SW480 (cell line): ENCODE results near the gene ZSCAN20.
A peak's percentile ranks its signal among the peaks of the same experiment; 100 is the strongest.

Experiments used
- DNase-seq: peaks from one replicate; pipeline ENCODE4 v3.0.0-alpha.2; 2016; ENCODE audit warnings: low spot score

Gene ZSCAN20

DNA sequence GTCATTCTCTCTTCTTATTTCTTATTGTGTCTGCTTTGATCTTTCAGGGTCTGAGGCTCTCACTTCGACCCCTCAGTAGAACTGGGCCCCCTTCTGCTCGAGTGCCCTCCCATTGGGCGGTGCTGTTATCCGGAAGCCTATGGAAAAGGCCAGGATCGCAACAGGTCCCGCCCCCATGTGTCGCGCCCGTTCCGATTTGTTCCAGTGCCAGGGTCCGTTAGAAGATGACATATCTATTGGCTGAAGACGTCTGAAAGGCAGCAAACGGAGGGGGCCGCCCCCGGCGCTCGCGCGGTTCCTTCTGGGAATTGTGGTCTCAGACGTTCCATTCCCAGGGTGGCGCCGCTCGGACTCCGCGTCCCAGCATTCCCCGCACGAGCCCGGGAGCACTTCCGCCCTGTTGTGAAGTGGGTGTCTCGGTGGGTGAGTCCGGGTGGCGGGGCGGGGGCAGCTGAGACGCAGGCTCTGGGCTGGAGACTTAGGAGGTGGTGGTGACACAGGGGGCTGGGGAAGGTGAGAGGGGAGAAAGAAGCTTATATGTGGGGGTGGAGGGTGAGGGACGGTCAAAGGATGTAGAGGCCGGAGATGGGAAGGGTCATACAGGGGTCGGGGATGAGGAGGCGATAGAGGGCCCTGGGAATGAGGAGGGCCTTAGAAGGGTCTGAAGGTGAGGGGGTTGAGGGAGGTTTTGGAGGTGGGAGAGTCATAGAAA, at the start of gene ZSCAN20:
ZSCAN20 (plus strand) TSS at position 377 of the 712 bp plus-strand sequence. CDS start 6,644 bp downstream, outside the sequence.
- DNase-seq: peak; percentile 98

DNA sequence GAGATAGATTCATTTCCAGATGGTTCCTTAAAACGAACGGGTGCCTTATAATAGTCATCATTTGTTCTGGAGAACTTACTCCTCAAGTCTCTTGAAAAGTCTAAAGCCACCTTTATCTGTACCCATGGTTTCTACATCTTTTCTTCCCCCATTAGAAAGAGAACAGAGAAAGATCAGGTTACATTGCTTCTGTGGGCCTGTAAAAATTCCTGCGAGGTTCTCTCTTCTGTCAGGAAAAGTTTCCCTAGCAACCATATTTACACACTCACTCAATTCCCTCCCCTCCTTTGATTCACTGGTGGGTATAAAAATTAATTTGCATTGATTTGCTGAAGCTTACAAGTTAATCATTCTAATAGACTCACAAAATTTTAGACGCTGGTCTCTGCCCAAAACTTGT, 48.2 kb upstream of the ZSCAN20 start:
- DNase-seq: no peak

DNA sequence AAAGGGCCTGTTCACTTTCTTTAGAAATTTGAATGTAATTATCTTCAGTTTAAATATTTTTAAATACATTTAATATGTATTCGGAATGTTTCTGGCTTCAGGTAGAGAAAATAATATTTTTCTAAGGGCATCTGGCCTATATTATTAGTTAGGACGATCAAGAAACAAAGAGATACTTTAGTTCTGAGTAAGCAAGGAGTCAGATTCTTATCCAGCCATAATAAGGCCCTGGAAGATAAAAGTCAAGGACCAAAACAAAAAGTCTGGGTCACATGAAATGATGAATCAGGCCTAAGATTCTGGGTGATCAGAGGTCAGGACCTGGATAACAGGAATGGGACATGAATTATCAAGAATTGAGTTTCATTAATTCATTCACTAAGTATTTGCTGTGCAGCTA, 47.8 kb upstream of the ZSCAN20 start:
- DNase-seq: no peak

DNA sequence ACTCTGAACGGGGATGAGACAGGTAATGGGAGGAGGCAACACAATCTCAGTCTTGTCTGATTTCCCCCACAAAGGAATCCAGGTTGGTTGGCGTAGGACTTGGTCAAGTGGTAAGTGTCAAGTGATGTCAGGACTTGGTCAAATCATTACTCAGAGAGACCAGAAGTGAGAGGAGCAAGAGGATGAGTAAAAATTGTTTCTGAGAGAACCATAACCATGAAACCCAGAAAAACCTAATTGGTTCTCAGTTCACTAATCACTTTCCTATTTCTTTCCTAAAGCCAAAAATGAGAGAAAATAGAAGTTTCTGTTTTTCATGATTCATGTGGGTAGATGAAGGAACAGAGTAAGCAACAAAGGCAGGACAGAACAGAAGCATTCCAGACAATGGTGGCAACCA, 46.5 kb upstream of the ZSCAN20 start:
- no peak for DNase-seq

DNA sequence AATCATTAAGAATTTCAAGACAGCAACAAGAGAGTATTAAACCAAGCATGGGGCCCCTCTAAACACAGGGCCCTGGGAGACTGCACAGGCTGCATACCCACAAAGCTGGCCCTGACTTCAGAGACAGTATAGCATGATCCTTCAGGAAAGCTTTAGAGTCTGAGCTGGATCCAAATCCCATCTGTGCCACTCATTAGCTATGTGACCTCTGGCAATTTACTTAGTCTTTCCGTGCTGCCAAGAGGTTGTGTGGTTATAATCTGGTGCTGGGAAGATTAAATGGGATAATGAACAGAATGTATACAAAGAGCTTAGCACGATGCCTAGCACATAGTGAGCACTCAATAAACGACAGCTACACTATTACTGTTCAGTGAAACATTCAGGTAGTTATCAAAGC, 45.5 kb upstream of the ZSCAN20 start:
- no peak for DNase-seq

DNA sequence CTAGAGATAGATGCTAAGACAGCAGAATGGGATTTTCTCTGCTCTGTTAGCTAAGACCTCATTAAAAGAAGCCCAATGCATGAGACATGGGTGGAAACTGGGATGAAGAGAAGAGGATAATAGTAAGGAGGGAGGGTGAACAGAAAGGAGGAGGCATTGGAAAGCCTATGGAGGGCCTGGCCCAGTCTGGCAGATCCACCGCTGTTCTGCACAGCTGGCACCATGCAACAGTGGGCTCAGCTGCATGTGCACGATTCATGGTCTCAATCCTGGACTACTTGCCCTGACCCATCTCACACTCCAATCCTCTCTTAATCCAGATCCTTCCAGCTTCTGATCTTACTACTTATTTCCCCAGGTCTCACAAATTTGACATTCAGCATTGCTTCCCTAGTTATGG, 43.8 kb upstream of the ZSCAN20 start:
- no peak for DNase-seq

DNA sequence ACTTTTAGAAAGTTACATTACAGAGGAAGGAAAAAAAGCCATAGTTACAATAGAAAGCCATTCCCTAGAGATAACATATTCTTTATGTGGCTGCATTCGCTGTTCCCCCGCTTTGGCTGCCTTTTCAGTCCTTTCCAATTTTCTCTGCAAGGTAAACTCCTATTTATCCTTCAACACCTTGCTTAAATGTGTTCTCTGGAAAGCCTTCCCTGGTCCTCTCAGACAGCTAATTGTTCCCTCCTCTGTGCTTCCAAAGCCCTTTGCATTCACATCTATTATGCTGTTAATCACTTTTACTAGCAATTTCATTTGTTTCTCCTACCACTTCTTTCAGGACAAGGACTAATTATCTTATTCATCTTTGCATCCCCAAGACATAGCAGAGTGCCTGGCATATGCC, 43.1 kb upstream of the ZSCAN20 start:
- no peak for DNase-seq

DNA sequence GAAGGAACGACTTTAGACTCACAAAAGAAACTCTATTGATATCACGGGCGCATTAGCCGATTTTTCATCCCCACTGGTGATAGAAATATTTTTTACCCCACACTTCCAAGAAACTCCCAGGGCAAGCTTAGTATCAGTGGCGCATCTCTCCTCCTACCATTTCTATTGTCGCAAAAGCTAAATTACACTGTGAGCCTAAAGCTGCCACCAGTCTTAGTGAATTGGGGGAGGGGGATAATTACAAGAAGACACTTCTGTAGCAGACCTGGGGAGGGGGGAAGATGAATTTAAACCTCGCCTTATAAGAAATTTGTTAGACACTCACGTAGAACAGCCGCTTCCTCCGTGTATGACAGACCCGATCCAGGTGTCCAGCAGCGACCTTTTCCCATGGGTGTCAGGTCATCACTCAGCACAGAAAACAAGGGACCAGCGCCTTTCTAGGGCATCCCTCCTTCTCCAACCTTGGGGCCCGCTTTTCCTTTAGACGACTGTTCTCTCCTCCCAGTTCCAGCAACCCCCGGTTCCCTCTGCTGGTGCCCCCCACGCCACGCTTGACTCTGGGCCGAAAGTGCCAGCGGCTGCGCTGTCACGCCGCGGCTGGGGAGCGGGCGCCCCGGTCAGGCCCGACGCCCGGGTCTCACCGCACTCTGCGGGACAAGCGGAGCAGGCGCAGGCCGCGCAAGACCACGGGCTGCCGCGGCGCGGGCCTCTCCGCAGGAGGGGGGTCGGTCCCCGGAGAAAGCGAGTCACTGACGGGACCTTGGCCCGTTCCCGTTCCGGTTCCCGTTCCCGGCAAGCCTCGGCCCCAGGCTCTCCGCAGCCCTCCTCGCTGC, 42.4 kb upstream of the ZSCAN20 start:
- DNase-seq: no peak

DNA sequence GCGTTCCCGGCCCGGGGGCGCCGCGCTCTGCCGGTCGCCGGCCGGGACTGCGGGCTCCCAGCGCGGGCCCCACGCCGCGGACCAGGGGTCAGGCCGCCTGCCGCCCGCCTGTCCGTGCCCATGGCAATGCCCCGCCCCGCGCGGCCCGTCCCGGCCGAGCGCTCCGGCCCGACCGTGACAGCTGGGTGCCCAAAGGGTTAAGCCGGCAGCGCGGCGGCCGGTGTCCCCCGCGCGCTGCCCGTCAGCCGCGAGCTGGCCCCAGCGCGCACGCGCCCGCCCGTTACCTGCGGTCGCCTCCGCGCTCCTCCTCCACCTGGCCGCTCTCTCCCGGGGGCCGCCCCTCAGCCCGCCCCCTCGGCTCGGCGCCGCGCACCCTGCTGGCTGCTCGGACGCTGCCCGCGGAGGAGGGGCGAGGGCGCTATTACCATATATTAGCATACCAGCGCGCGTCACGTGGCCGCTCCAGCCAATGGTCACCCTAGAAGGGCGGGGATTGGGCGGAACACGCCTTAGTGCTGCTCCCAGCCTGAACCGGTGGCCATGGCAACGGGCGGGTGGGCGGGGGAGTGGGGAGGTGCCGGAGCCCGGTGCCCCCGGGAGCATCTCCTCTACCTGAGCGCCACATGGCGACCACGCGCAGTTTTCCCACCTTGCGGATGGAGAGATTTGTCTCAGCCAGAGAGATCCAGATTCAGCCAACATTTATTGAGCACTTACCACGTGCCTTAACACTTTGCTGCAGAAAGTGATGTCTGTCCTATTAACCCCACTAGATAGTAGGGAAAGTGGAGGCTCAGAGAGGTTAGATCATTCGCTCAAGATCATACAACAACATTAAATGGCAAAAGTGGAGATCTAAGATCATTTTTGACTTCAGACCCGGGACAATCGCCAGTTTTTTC, 41.5 kb upstream of the ZSCAN20 start, which contains the start of gene PHC2:
PHC2 (minus strand) TSS at position 404 of the 902 bp plus-strand sequence. CDS start 55,556 bp downstream, outside the sequence.
- peak; percentile 97 for DNase-seq

DNA sequence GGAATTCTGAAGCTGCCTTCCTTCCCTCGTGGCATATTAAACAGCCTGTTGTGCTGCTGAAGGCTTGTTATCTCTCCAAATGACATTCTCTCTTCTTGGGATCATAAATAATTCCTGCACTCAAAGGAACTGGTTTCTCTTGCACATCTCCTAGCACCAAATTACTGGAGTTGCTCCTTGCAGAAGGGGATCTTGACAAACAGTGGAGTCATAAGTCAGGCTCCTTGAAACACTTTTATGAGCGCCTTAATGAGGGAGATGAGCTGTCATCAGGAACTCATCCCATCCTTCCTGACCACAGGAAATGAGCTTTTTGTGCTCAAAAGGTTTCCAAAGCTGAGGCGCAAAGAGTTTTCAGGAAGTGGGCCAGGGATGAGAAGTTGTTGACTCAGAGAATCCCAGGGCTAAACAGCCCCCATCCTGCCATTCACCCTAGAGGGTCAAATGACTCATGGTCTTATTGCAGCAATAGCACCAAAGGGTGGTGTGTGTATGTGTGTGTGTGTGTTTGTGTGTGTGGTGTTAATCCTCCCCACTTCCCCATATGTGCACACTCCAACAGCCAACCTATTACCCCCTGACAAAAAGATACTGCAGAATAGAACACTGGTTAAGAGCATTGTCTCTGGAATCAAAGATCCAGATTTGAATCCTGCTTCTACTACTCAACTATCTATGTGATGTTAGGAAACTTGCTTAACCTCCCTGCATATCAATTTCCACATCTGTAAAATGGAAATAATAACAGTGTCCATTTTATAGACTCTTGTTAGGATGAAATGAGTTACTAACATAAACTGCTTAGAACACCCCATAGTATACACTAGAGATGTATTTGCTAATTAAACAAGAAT, 38.7 kb upstream of the ZSCAN20 start:
- peak; percentile 96 for DNase-seq

DNA sequence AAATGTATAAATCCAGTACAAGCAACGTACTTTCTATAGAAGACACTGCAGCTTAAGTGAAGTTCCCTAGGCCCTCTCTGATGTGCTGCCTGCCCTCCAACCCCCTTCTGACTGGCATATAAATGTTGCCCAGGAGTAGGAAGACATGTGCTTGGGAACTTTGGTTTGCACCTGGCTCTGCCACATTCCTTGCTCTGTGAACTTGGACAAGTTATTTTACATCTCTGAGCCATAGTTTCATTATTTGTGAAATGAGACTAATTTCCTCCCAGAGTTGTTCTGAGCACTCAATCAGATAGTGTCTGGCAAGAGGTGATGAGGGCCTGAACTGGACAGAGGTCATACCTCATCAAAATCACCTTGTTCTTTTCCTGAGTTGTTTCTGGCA, 38.1 kb upstream of the ZSCAN20 start:
- DNase-seq: no peak

DNA sequence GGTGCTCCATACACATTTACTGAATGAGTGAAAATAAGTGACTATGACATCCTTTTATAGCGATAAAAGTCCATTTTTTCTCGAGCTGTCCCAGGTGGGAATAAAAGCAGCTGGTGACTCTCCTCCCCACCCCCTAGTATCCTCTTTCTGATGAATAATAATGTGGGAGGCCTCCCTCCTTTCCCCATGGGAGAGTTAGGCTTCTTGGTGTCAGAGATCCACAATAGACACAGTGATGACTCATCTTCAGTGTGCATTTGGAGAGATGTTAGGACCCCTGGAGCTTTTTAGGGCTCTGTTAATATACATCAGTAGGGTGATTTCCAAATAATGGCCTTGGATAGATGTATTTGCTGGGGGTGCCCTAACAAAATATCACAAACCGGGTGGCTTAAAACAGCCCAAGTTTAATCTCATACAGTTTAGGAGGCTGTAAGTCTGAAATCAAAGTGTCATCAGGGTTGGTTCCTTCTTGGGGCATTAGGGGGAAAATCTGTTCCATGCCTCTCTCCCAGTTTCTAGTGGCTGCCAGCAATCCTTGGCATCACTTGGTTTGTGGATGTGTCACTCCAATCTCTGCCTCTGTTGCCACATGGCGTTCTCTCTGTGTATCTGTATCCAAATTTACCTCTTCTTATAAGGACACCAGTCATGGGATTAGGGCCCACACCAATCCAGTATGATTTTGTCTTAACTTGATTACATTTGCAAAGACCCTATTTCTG, 37.2 kb upstream of the ZSCAN20 start:
- DNase-seq: peak; percentile 79

DNA sequence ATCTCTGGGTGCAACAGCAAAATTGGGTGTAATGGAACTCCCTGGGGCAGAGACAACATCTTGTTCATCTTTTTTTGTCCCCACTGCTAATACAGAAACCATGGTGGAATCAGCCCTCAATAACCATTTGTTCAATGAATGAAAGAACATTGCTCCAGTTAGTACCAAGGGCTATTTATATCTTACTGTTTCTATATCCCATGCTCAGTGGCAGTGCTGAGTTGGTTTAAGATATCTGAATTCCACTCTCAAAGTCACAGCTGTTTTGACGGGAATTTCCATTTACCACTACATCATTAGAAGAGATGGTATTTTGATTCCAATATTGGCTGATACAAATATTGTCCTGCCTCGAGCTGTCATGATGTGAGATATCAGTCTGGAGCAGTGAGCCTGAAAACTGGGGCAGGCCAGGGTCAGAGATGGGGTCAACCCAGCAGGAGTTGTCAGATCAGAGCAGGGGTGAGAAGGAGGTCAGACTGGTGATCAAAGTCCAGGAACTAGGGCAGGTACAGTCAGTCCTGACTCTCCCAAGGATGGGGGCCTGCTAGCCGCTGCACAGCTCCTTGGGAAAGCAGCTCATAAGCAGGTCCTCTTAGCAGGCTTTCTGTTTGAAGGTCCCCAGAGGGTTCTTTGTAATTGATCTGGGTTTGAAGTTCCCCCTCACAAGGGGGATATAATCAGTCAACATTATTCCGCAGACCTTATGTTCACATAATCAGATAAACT, 35.7 kb upstream of the ZSCAN20 start:
- no peak for DNase-seq

DNA sequence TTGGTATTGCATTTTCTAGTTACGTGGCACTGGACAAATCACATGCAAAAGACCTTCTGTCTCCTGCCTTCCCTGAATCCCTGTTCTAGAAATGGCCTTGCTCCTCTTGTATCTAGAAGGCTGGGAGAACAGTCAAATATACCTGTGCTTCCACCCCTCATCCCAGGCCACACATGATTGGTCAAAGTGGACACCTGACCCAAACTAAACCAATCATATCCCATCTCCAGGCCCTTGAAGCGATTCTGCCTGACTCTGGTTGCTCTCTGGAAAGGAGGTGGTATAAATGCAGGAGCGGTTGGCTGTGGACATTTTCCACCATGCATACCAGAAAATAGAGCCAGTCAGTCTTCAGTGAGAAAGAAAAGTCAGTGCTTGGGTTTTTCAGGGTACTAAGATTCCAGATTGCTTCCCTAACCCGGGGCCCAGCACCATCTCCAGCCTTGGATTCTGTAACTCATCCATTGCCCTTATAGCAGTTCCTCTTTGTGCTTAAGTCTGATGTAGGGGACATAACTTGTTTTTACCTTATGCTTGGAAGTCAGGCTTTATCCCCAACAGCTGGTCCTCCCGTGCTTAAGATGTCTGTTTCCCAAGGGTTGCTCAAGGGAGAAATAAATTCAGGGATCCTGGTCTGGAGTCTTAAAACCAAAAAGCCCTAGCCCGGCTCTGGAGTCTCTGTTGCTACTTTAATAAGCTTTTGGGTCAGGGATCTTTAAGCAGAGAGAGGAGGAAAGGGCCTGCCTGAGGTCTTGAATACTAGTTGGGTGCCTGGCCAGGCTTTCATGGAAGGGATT, 33.9 kb upstream of the ZSCAN20 start:
- no peak for DNase-seq

DNA sequence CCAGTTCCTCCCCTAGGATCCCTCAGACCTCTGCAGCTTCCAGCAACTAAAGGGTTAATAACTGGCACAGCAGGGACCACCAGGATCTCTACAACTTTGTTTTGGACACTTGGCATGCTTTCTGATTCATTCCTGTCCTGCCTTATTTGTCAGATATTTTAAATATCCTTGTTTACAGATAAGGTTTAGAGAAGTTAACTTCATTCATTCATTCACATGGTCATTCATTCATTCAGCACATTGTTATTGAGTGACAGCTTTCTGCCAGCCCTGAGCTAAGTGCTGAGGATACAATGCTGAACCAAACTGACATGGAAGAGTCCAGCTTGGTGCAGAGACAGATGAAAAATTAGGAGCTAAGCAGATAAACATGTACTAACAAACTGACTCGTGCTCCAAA, 32.8 kb upstream of the ZSCAN20 start:
- no peak for DNase-seq

DNA sequence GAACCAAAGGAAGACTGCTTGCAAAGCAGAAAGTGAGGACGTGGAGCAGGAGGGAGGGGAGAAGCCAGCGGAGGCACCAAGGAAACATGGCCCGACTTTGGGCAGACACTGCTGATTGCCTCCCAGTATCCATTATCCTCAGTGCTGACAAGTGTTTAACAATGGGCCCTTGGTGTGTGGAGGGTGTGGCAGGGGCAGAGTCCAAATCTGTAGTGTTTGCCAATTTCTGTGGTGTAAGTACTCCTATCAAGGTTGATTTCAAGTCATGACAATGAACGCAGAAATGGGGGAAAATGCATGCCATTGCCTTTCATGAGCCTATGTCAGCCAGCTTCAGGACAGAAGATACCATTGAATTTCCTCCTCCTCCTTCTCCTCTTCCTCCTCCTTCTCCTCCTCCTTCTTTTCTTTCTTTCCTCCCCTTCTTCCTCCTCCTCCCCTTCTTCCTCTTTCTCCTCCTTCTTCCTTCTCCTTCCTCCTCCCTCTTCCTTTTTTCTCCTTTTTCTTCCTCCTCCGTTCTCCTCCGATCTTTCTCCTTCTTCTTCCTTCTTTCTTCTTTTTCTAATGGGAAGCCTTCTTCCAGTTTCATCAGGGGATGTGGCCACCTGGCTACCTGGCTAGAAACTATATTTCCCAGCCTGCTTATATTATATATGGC, 31.2 kb upstream of the ZSCAN20 start:
- DNase-seq: peak; percentile 77

DNA sequence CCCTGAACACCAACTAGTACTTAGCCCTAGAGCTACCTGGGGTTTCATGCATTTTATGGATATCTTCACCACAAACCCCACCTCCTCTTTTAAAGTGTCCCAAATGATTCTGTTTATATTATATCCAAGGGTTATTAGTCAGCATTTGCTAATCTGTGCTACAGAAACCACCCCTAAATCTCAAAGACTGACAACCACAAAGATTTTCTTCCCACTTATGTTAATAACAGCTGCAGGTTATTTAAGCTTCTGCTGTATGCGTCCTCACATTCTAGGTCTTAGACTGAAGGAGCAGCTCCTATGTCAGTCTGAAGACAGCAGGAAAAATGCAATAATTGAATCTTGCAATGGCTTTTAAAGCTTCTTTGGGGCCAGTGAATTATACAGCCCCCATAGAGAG, 30.3 kb upstream of the ZSCAN20 start:
- no peak for DNase-seq

DNA sequence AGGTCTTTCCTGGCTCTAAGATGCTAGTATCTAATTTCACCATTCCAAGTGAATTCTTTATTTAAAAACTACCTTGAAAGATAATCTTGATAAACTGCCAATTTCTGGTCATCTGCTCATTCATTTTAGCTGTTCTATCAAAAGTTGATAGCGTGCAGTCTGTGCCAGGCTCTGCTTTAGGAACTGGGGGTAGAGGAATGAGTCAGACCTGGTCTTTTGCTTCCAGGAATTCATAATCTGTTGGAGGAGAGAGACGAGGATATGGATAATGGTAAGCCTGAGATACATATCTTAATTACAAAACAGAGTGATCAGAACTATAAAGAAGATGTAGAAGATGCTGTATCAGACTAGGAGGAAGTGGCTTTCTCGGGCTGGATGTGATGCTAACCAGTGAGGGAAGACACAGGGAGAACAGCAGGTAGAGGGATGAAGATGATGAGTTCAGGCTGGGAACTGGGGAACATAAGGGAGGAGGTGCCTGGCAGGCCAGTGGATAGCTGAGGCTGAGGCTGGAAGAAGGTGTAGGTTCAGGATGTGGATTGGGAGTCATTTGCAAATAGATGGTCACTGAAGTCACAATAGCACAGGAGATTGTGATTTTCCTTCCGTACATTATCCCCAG, 29.3 kb upstream of the ZSCAN20 start:
- no peak for DNase-seq
